Muscle of back (tissue), 11 donors: Measurements from ENCODE around the gene TMEM231. TPM values are rescaled to one million over a fixed set of nuclear protein-coding genes. Genes with fewer than 3 reads are reported as not detected.

Experiments used
- DNase-seq, 3 donors: peaks; one replicate each; pipeline versions ENCODE4 v3.0.0 to v3.0.0-alpha.2; 2013
- polyA plus RNA-seq, 10 donors: library from polyadenylated mRNA; unstranded; fragments of 120-200 nt; gene quantifications; one replicate each; pipeline ENCODE4 v1.2.1, GENCODE V29; 2013; ENCODE audit not compliant: insufficient read length in 10 of 10

TMEM231 gene
- polyA plus RNA-seq, 10 donors = 5.3 to 9.6 (median 8.3) TPM

DNA sequence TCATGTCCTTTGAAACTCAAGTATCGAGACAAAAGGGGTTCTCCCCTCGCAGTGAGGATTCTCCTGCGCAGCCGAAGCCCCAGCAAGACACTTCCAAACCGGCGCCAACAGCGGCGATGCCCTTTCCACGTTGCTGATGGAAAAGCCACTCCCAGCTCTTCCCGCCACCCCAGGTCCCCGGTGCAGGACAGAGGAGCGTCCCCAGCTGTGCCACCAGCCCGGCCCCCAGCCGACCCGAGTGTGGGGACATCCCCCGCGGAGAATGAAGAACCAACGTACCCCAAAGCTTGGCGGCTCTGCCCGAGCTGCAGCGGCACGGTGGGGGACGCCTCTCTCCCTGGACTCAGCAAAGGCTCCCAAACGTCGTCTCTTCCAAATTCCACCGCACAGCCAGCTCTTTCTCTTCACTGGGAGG is 61.4 kb downstream of the TMEM231 start:
- DNase-seq = peak in 1 of 3 donors; percentile 22

DNA sequence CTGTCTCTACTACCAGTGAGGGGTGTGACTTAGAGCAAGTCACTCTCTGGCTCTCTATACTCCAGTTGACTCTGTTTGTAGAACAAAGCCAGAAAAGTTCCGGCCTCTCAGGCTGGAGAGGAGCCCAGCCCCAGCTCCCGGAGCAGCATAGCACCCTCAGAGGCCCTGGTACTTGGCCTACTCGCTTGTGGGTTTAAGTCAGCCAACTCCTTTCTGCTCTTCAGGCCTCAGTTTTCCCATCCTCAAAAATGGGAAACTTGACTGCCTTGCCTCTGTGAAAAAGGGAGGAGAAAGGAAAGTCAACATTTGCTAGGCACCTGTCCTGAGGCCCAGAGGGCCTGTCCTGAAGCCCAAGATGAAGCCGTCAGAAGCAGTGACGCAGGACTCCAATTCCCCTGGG is 61.9 kb downstream of the TMEM231 start:
- DNase-seq = no peak

DNA sequence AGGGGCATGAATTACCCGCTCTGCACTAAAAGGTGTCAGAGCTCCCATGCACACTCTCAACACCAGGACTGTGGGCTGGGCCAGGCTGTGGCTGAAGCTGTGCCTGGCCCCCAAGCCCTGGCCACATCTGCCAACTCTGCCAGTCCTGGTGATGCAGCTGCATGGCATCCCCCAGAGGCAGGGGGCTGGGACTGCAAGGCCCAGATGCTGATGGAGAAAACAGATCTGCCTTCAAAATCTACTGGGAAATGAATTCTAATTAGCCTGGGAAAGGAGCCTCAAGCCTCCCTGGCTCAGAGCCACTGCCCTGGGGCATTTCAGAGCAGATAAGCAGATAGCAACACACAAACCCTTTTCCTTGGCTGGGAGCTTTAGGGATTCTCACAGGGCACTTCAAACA is 64.2 kb downstream of the TMEM231 start:
- no peak for DNase-seq

- DNase-seq = no peak
Measured at GRCh38 chr16:75488322-75488721, 67.7 kb downstream of the TMEM231 start.

Other genes starting within 250 kb of the TMEM231 start
- gene CFDP1, start 122.7 kb downstream of the TMEM231 start, polyA plus RNA-seq = 100 to 1,000 TPM in 1 of 10 donors, 10 to 100 TPM in 9; 70.9 to 125 (median 91.4) TPM
- 10 to 100 TPM; 12.0 to 24.5 (median 19.6) TPM for gene TMEM170A, start 91.6 kb downstream of the TMEM231 start, polyA plus RNA-seq
- gene CHST6, start 60.8 kb downstream of the TMEM231 start, polyA plus RNA-seq = 1 to 10 TPM; 1.0 to 5.5 (median 3.0) TPM
- gene CHST5, start 20.1 kb downstream of the TMEM231 start, polyA plus RNA-seq = under 1 TPM in 8 of 10 donors, not detected in 2; 0.05 to 0.43 (median 0.13) TPM
- 100 to 1,000 TPM; 122 to 148 (median 134) TPM for gene GABARAPL2, start 10.1 kb upstream of the TMEM231 start, polyA plus RNA-seq
- 10 to 100 TPM; 22.8 to 46.2 (median 32.4) TPM for gene ADAT1, start 67.0 kb upstream of the TMEM231 start, polyA plus RNA-seq
- gene KARS1, start 91.4 kb upstream of the TMEM231 start, polyA plus RNA-seq = 100 to 1,000 TPM; 108 to 136 (median 128) TPM
- gene TERF2IP, start 91.5 kb upstream of the TMEM231 start, polyA plus RNA-seq = 10 to 100 TPM; 55.4 to 71.4 (median 63.1) TPM
- under 1 TPM in 2 of 10 donors, not detected in 8; 0.11 to 0.31 TPM for gene CPHXL2, start 120.8 kb upstream of the TMEM231 start, polyA plus RNA-seq
- gene DUXB, start 145.2 kb upstream of the TMEM231 start, polyA plus RNA-seq = not detected
- gene CPHXL, start 170.2 kb upstream of the TMEM231 start, polyA plus RNA-seq = not detected